Inflammatory macrophage treated with lipopolysaccharide for 1 hour (primary cell): Measurements from ENCODE around the gene BEX5.
A peak's percentile ranks its signal among the peaks of the same experiment; 100 is the strongest.
"Not testable (repeated sequence)": the region's sequence is repeated elsewhere in the genome, so short reads cannot be mapped to it uniquely, and the experiment has no call there.

Source experiments
- DNase-seq, 2 donors: peaks; one replicate each; pipeline ENCODE4 v3.0.0-alpha.2; 2020 to 2022

BEX5 gene

DNA sequence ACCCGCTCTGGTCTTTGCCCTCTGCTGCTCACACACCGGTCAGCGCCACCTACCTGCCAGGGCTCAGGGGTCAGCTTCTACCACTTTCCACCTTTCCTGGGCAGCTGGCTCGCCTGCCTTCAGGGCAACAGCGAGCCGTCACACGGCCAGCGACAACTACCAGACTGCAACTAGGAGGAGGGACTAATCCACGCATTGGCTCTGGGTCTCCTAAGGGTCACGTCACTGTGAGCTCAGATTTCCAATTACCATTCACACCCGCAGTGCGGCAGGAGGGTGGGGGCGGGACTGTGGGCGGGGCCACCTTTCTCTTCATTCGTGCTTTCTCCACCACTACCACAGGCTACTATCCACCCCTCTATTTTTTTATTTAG is at the start of gene BEX5:
TSS of gene BEX5 (minus strand) at position 172 of the 374 bp plus-strand sequence. CDS start 1,712 bp downstream, outside the sequence.
- peak; percentile 2 to 22 for DNase-seq

DNA sequence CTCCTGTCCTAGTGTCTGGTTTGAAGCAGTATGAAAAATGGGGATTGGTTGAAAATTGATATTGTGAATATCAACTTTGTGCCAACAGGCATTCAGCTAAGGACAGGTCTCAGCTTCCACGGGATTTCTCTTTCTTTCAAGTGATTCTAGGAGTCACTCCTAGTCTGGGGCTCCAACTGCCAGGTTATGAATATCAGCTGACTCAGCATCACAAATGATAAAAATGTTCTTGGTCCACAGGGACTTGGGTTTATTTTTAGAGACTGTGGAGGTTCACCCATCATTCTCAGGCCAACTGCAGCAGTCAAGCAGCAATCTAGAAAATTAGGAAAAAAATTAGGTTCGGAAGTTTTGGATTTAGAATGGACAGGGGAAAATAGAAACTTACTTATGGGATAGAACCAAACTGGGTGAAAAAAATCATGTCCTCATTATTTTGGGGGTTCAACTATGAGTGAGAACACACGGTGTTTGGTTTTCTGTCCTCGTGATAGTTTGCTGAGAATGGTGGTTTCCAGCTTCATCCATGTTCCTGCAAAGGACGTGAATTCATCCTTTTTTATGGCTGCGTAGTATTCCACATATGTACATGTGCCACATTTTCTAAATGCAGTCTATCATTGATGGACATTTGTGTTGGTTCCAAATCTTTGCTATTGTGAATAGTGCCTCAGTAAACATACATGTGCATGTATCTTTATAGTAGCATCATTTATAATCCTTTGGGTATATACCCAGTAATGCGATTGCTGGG is 30.4 kb upstream of the BEX5 start:
- no peak for DNase-seq

GRCh38 chrX:102154900-102155805 is 624 bp downstream of the BEX5 start:
- no peak for DNase-seq

GRCh38 chrX:102154218-102154860 is 1.4 kb downstream of the BEX5 start:
- DNase-seq, result no peak

- not testable (repeated sequence) for DNase-seq
Observed at GRCh38 chrX:102142274-102142673, 13.5 kb downstream of the BEX5 start, which contains the start of gene TCEAL6. Gene TCEAL6 (minus strand): TSS chrX:102142481.

DNA sequence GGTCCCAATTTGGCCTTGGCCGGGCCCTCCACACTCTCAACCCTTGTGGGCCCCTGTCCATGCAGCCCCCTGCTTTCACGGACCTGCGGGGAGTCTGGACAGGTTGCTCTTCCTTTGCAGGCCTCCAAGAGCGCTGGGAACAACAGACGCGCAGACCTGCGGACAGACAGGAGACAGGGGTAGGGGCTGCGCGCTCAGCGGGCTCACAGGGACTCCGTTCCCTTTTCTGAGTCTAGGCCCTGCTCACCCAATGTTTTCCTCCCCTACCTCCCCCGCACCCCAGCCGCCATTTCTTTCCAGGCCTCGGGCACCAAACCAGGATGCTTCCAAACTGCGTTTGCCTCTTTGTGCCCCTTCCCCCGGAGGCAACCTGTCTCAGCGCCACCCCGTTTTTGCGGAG is 14.1 kb downstream of the BEX5 start:
- not testable (repeated sequence) for DNase-seq

DNA sequence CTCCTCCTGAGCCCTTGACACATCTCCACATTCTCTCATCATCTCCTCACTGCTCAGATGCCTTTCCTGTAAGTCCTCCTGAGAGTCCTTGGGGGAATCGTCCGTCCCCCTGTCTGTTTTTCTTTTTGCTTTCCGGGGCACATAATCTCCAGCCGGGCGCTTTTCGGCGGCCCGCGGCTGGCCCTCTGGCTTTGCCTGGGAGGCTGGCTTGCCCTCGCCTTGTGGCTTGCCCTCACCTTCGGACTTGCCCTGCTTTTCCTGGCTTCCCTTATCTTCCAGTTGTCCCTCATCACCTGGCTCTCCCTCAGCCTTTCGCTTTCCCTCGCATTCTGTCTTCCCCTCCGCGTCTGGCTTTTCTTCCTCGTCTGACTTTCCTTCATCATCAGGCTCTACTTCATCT is 14.9 kb downstream of the BEX5 start:
- not testable (repeated sequence) for DNase-seq

DNA sequence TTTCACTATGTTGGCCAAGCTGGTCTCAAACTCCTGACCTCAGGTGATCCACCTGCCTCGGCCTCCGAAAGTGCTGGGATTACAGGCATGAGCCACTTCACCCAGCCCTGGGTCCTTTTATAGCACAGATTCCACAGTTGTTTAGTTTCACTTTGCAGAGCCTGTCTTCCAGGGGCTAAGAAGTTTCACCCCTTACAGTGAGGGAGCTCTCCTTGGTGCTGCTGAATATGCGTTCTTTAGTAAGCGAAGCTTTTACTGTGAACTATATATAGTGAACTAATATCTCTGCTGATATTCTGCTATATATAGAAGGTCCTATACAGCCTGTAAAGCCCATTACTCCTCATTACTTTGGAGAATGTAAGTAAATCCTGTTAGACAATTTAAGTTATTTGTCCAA is 17.7 kb downstream of the BEX5 start:
- no peak for DNase-seq

DNA sequence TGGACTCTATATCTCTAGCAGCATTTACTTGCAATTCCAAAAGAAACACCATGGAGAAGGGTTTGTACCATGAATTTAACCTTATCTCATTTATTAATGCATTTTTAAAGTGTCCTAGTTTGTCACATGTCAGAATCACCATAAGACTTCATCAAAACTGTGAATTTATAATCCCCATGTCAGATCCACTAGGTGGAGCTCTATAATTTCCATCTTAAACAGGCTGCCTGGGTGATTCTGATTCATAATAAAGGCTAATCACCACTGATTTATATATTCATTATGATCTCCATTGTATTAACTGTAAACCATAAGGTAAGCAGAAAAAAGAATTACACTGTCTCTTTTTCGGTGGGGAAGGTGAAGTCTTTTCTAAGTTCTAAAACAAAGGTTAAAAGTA is 26.3 kb downstream of the BEX5 start:
- DNase-seq, result no peak

GRCh38 chrX:102126863-102127262 is 28.9 kb downstream of the BEX5 start:
- DNase-seq, result no peak

DNA sequence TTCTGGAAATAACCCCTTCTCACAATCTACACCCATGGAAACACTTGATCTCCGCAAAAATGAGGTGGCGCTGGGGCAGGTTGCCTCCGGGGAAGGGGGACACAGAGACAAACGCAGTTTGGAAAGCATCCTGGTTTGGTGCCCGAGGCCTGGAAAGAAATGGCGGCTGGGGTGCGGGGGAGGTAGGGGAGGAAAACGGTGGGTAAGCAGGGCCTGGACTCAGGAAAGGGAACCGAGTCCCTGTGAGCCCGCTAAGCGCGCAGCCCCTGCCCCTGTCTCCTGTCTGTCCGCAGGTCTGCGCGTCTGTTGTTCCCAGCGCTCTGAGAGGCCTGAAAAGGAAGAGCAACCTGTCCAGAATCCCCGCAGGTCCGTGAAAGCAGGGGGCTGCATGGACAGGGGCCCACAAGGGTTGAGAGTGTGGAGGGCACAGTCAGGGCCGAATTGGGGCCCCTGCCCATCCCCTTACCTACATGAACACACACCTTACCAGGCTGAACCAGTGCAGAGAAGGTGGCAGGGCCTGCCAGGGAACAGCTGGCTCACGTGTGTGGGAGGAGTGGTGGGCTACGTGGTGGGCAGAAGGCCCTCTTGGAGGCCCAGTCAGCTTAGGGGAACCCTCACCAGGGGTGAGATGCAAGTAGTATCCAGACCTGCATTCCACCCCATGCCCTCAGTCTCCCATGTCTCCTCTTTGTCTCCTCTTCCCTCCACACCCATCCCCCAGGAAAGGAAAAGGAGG is 29.5 kb downstream of the BEX5 start:
- DNase-seq, result not testable (repeated sequence)

DNA sequence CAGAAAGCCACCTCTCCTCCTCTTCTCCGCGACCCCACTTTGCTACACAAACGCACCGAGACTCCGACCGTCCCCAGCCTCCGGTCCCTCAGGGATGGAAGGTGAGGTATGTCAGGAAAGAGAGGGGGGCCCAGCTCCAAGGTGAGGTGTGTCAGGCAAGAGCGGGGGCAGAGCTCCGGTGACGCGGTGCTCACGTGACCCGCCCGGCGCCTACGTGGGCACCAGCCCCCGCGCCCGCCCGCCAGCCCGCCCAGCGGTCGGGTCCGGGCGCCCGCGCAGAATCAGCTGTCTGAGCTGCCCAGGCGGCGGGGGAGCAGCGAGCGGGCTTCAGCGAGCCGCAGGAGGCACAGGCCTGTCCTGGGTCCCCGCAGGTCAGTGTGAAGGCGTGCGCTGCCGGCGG is 30.3 kb downstream of the BEX5 start, which contains the start of gene TCEAL2:
TSS of gene TCEAL2 (plus strand) at position 244 of the 400 bp plus-strand sequence. CDS start 1,152 bp downstream, outside the sequence.
- DNase-seq, result not testable (repeated sequence)

DNA sequence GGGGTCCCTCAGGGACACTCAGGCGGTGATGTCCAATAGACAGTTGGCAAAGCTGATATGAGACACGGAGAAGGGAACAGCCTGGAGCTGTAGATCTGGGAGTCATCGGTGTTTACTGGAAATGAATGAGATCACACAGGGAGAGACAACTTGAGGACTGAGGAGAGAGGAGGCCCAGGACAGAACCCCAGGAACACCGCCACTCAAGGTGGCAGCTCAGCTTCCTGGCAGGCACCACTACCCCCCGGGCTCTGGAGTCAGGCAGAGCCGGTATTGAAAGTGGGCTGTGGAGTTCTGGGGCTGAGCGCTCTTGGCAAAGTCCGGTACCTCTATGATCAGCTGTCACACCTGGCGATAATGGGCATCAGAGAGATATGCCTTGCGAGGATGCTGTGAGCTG is 30.8 kb downstream of the BEX5 start:
- not testable (repeated sequence) for DNase-seq

- no peak for DNase-seq
Observed at GRCh38 chrX:102115748-102116147, 40.0 kb downstream of the BEX5 start.

GRCh38 chrX:102113367-102113766 is 42.4 kb downstream of the BEX5 start:
- no peak for DNase-seq
